HCT116 (cell line): Measurements from ENCODE around the gene FOXD3. TPM values are rescaled to one million over a fixed set of nuclear protein-coding genes. Genes with fewer than 3 reads are reported as not detected.

Source experiments
- ATAC-seq: fragments of 200-7000 bp; cut with Tn5 transposase; 2 replicates; pipeline ENCODE4 v1.9.1; 2020; ENCODE audit warnings: mild to moderate bottlenecking, moderate library complexity
- BruUV-seq: library from RNA; stranded (reverse); fragments of 400-500 nt; replicated peaks from 2 replicates; lab custom pipeline; 2021; lab: Mats Ljungman, UMichigan
- CTCF ChIA-PET: fragments of 300-600 bp; sonication (Branson Sonifier 250); formaldehyde crosslinking; loops from one replicate; lab custom pipeline; 2021; ENCODE audit warnings: antibody characterized with exemption; lab: Charles Lee
- POLR2A ChIA-PET: fragments of 300-600, 350-600 bp; sonication (Branson Sonifier 250); formaldehyde crosslinking; loops from one replicate; lab custom pipeline; 2021; ENCODE audit warnings: antibody characterized with exemption; lab: Charles Lee
- RAD21 ChIA-PET, 2 experiments: fragments of 300-600 bp; sonication (Branson Sonifier 250); formaldehyde crosslinking; loops; one replicate each; lab custom pipeline; 2023; ENCODE audit warnings: low total read pairs in 2 of 2; ENCODE audit not compliant: uncharacterized antibody in 2 of 2, unreplicated experiment in 2 of 2, low non-redundant PET in 1 of 2; lab: Charles Lee
- DNase-seq: peaks from one replicate; pipeline ENCODE4 v3.0.0-alpha.2; 2010; ENCODE audit warnings: low read depth, low spot score
- H2AFZ ChIP-seq: fragments of 200-600 bp; shearing (Covaris generic), sonication (generic); 2 replicates; pipeline ENCODE4 v1.6.1; 2017; ENCODE audit warnings: low read depth, mixed run types, mixed read lengths, antibody characterized with exemption, low read length; ENCODE audit not compliant: poor library complexity, severe bottlenecking
- H3K27ac ChIP-seq: 2 replicates; pipeline ENCODE4 v1.5.1; 2012; ENCODE audit warnings: low read depth, low read length
- H3K27me3 ChIP-seq: fragments of 200-600 bp; sonication (generic); 2 replicates; pipeline ENCODE4 v1.6.1; 2016; ENCODE audit warnings: mixed run types, low read length, mixed read lengths; ENCODE audit not compliant: insufficient read depth
- H3K36me3 ChIP-seq, 2 experiments: fragments of 200-500 bp in 1 of 2; fragments of 200-600 bp in 1 of 2; sonication (Bioruptor generic) in 1 of 2; sonication (generic) in 1 of 2; 2 replicates each; pipeline versions ENCODE4 v1.5.1 to v1.6.1; 2014 to 2016; ENCODE audit warnings: low read length in 2 of 2, inconsistent platforms in 1 of 2, mixed read lengths in 1 of 2, mixed run types in 1 of 2; ENCODE audit not compliant: insufficient read depth in 2 of 2, control insufficient read depth in 1 of 2
- H3K4me1 ChIP-seq, 2 experiments: fragments of 200-600 bp in 1 of 2; sonication (generic) in 1 of 2; 2 replicates each; pipeline versions ENCODE4 v1.5.1 to v1.6.1; 2012 to 2017; ENCODE audit warnings: low read length in 2 of 2, inconsistent platforms in 1 of 2, mild to moderate bottlenecking in 1 of 2, mixed read lengths in 1 of 2, mixed run types in 1 of 2, moderate library complexity in 1 of 2; ENCODE audit not compliant: insufficient read depth in 2 of 2, control insufficient read depth in 1 of 2
- H3K4me2 ChIP-seq: fragments of 200-600 bp; sonication (generic); 2 replicates; pipeline ENCODE4 v1.6.1; 2017; ENCODE audit warnings: mixed run types, low read length, mixed read lengths
- H3K4me3 ChIP-seq, 2 experiments: fragments of 200-600 bp in 1 of 2; sonication (generic) in 1 of 2; replicated peaks in 1 of 2; 2 replicates each; pipeline ENCODE4 v1.5.1; 2011 to 2016; ENCODE audit warnings: low read length in 2 of 2, control low read depth in 1 of 2, low read depth in 1 of 2, mild to moderate bottlenecking in 1 of 2, mixed read lengths in 1 of 2, mixed run types in 1 of 2
- H3K79me2 ChIP-seq: fragments of 200-600 bp; sonication (generic); 2 replicates; pipeline ENCODE4 v1.6.1; 2017; ENCODE audit warnings: mild to moderate bottlenecking, mixed run types, low read length, moderate library complexity, mixed read lengths; ENCODE audit not compliant: insufficient read depth
- H3K9ac ChIP-seq: fragments of 200-600 bp; sonication (generic); 2 replicates; pipeline ENCODE4 v1.6.1; 2016; ENCODE audit warnings: low read length, mixed read lengths
- H3K9me2 ChIP-seq: fragments of 200-600 bp; sonication (generic), shearing (Covaris generic); 2 replicates; pipeline ENCODE4 v1.6.1; 2017; ENCODE audit warnings: mixed run types, mild to moderate bottlenecking, moderate library complexity; ENCODE audit not compliant: insufficient read depth
- H3K9me3 ChIP-seq, 2 experiments: fragments of 200-500 bp in 1 of 2; fragments of 200-600 bp in 1 of 2; sonication (Bioruptor generic) in 1 of 2; sonication (generic) in 1 of 2; 2 replicates each; pipeline ENCODE4 v1.6.1; 2014 to 2017; ENCODE audit warnings: low read length in 2 of 2, mixed read lengths in 2 of 2, inconsistent platforms in 1 of 2, low read depth in 1 of 2, mild to moderate bottlenecking in 1 of 2, mixed run types in 1 of 2, moderate library complexity in 1 of 2; ENCODE audit not compliant: control insufficient read depth in 1 of 2, insufficient read depth in 1 of 2
- H4K20me1 ChIP-seq: fragments of 200-600 bp; sonication (generic), shearing (Covaris generic); 2 replicates; pipeline ENCODE4 v1.6.1; 2017; ENCODE audit warnings: mixed run types, mild to moderate bottlenecking, moderate library complexity; ENCODE audit not compliant: insufficient read depth
- ATF3 ChIP-seq: IDR thresholded peaks from 2 replicates; pipeline ENCODE4 v1.6.1; 2012
- CBX3 ChIP-seq: IDR thresholded peaks from 2 replicates; pipeline ENCODE4 v1.6.1; 2012; ENCODE audit warnings: low read depth
- CEBPB ChIP-seq: IDR thresholded peaks from 2 replicates; pipeline ENCODE4 v1.6.1; 2012; ENCODE audit warnings: low read depth
- CTCF ChIP-seq, 3 experiments: fragments of 200-600 bp in 1 of 3; sonication (generic) in 1 of 3; IDR thresholded peaks in 2 of 3; conservative IDR thresholded peaks in 1 of 3; 2 replicates each; pipeline ENCODE4 v1.5.1; 2012 to 2017; ENCODE audit warnings: low read depth in 2 of 3, low read length in 2 of 3, antibody characterized with exemption in 1 of 3, borderline replicate concordance in 1 of 3, control low read depth in 1 of 3, mild to moderate bottlenecking in 1 of 3, mixed read lengths in 1 of 3, mixed run types in 1 of 3, moderate library complexity in 1 of 3; ENCODE audit not compliant: insufficient read depth in 1 of 3
- EGR1 ChIP-seq: IDR thresholded peaks from 2 replicates; pipeline ENCODE4 v1.6.1; 2012; ENCODE audit warnings: low read depth
- EZH2 ChIP-seq: fragments of 200-600 bp; sonication (generic); IDR thresholded peaks from 2 replicates; pipeline ENCODE4 v1.6.1; 2017; ENCODE audit warnings: antibody characterized with exemption, mixed run types
- EZH2phosphoT487 ChIP-seq: fragments of 200-600 bp; IDR thresholded peaks from 2 replicates; pipeline ENCODE4 v1.6.1; 2018; ENCODE audit warnings: antibody characterized with exemption, borderline replicate concordance
- FOSL1 ChIP-seq: IDR thresholded peaks from 2 replicates; pipeline ENCODE4 v1.6.1; 2012; ENCODE audit warnings: low read depth
- JUND ChIP-seq: IDR thresholded peaks from 2 replicates; pipeline ENCODE4 v1.6.1; 2012
- MAX ChIP-seq: IDR thresholded peaks from 2 replicates; pipeline ENCODE4 v1.6.1; 2012
- POLR2A ChIP-seq: IDR thresholded peaks from 2 replicates; pipeline ENCODE4 v1.7.0; 2011; ENCODE audit warnings: borderline replicate concordance; ENCODE audit not compliant: insufficient read depth, insufficient read length; ENCODE audit errors: extremely low read depth
- POLR2AphosphoS5 ChIP-seq: IDR thresholded peaks from 2 replicates; pipeline ENCODE4 v1.6.1; 2011; ENCODE audit warnings: mild to moderate bottlenecking, low read depth, low read length, moderate library complexity
- REST ChIP-seq: IDR thresholded peaks from 2 replicates; pipeline ENCODE4 v1.6.1; 2012; ENCODE audit warnings: low read depth
- SIN3A ChIP-seq: IDR thresholded peaks from 2 replicates; pipeline ENCODE4 v1.6.1; 2012; ENCODE audit warnings: low read depth
- SP1 ChIP-seq: IDR thresholded peaks from 2 replicates; pipeline ENCODE4 v1.6.1; 2012; ENCODE audit warnings: low read depth
- SRF ChIP-seq: IDR thresholded peaks from 2 replicates; pipeline ENCODE4 v1.6.1; 2012; ENCODE audit warnings: low read depth
- TCF7L2 ChIP-seq: IDR thresholded peaks from 2 replicates; pipeline ENCODE4 v1.7.0; 2011; ENCODE audit warnings: borderline replicate concordance, inconsistent platforms; ENCODE audit not compliant: insufficient read depth, insufficient read length; ENCODE audit errors: extremely low read depth
- YY1 ChIP-seq: IDR thresholded peaks from 2 replicates; pipeline ENCODE4 v1.6.1; 2011; ENCODE audit warnings: low read length, low read depth, moderate library complexity, mild to moderate bottlenecking; ENCODE audit not compliant: insufficient replicate concordance; ENCODE audit errors: extremely low read depth
- ZBTB33 ChIP-seq: IDR thresholded peaks from 2 replicates; pipeline ENCODE4 v1.6.1; 2011; ENCODE audit warnings: mild to moderate bottlenecking, low read length, moderate library complexity; ENCODE audit not compliant: insufficient replicate concordance; ENCODE audit errors: extremely low read depth
- ZFX ChIP-seq: fragments of 450-650 bp; IDR thresholded peaks from 2 replicates; pipeline ENCODE4 v1.6.1; 2017
- intact Hi-C: fragments of 100-400 bp; cut with micrococcal nuclease; formaldehyde crosslinking; loops from 2 replicates; pipeline ENCODE4 v1.10.0; 2022
- total RNA-seq: library from RNA; stranded (reverse); gene quantifications from one replicate; pipeline ENCODE4 v1.2.1, GENCODE V29; 2021; ENCODE audit not compliant: unreplicated experiment

Gene FOXD3
- total RNA-seq, 1 experiment from 2014 or later, result 0.17 TPM

GRCh38 chr1:63330331-63330916 is 8.1 kb downstream of the FOXD3 start:
- CTCF ChIA-PET, result interaction anchor here (1.5 kb wide), 1 partner anchor 34 kb away, joined by 3 read pairs; no protein-coding TSS in a partner anchor
- H3K9me3 ChIP-seq, result no peaks in the 10 kb centered on the region
- TF ChIP-seq EGR1 (no peak), MAX (no peak), SIN3A (no peak), FOSL1 (no peak), REST (no peak), ATF3 (no peak), ZBTB33 (no peak), CBX3 (no peak), SP1 (no peak), JUND (no peak), EZH2 (no peak), TCF7L2 (no peak), CTCF (IDR thresholded peaks at IDR 0.05 in 2 of 3, conservative IDR thresholded peaks at IDR 0.05 in 1 of 3; ENCODE audit: borderline replicate concordance in 1 of 3, insufficient read depth in 1 of 3, low read depth in 2 of 3, low read length in 2 of 3) (no peak), ZFX (no peak), POLR2AphosphoS5 (no peak), POLR2A (no peak), EZH2phosphoT487 (no peak), SRF (no peak), CEBPB (no peak), YY1 (no peak)
- TF ChIP-seq, all 23 proteins: peak for 0
- H3K27me3 ChIP-seq, result no peaks in the 10 kb centered on the region
- H3K4me3 ChIP-seq, result no peak overlapping the region
- H3K27ac ChIP-seq, result no peak overlapping the region
- no peaks in the 10 kb centered on the region for H3K9me2 ChIP-seq
- H2AFZ ChIP-seq, result no peak overlapping the region
- no peaks in the 10 kb centered on the region for H4K20me1 ChIP-seq
- ChIA-PET RAD21 (no interaction called here), POLR2A (no interaction called here)
- no TSS peak for BruUV-seq
- no peak overlapping the region for H3K4me2 ChIP-seq
- DNase-seq (no peak), ATAC-seq (no peak)
- no peaks in the 10 kb centered on the region for H3K79me2 ChIP-seq
- peaks cover 0 to 10% of the 10 kb centered on the region in 2 experiments; a peak in 3 of 4 replicates for H3K4me1 ChIP-seq
- H3K9ac ChIP-seq, result no peak overlapping the region
- intact Hi-C loops, result no loop called here
- no peaks in the 10 kb centered on the region for H3K36me3 ChIP-seq
